GM21737 (cell line): ENCODE data around the gene TEPSIN.

Source experiments
- ATAC-seq: cut with Tn5 transposase; IDR thresholded peaks from one replicate; pipeline ENCODE4 v1.9.1; 2021; ENCODE audit warnings: mild to moderate bottlenecking, moderate library complexity; ENCODE audit not compliant: unreplicated experiment

TEPSIN gene, protein sequence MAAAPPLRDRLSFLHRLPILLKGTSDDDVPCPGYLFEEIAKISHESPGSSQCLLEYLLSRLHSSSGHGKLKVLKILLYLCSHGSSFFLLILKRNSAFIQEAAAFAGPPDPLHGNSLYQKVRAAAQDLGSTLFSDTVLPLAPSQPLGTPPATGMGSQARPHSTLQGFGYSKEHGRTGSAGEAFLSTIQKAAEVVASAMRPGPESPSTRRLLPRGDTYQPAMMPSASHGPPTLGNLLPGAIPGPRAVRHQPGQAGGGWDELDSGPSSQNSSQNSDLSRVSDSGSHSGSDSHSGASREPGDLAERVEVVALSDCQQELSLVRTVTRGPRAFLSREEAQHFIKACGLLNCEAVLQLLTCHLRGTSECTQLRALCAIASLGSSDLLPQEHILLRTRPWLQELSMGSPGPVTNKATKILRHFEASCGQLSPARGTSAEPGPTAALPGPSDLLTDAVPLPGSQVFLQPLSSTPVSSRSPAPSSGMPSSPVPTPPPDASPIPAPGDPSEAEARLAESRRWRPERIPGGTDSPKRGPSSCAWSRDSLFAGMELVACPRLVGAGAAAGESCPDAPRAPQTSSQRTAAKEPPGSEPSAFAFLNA

DNA sequence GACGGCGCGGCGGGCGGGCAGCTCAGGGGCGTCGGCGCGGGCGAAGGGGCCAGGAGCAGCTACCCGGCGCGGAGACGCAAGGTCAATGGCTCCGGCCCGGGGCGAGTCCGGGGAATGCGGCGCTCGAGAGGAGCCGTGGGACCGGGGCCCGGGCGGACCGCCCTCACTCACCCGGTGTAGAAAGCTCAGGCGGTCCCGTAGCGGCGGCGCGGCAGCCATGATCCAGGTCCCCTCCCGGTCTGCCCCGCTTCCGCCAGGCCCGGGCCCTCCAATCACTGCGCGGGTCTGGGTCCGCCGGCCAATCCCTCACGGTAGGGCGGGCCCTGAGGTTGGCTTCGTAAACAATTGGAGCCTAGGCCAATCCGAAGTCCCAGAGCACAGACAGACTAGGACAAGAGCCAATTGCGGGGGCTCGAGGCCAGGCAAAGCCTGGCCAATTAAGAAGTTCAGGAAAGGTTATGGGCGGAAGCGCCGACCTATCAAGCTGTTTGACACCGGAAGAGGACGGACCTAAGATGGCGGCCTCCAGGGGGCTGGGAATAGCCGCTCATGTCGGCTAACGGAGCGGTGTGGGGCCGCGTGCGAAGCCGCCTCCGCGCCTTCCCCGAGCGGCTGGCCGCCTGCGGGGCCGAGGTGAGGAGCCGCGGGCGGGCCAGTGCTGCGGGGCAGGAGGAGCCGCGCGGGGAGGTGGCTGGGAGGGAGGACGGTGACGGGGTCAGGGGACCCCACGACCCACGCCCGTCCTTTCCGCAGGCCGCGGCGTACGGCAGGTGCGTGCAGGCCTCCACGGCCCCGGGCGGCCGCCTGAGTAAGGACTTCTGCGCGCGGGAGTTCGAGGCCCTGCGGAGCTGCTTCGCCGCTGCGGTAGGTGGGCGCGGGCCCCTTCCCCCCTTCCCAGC, at the start of gene TEPSIN, which contains the start of gene NDUFAF8:
TSS of gene TEPSIN (minus strand) at position 241 of the 899 bp plus-strand sequence. CDS start at position 219, 22 bp downstream.
TSS of gene NDUFAF8 (plus strand) at position 504 of the 899 bp plus-strand sequence. CDS start at position 550, 46 bp downstream.
- peak; percentile 81 for ATAC-seq

DNA sequence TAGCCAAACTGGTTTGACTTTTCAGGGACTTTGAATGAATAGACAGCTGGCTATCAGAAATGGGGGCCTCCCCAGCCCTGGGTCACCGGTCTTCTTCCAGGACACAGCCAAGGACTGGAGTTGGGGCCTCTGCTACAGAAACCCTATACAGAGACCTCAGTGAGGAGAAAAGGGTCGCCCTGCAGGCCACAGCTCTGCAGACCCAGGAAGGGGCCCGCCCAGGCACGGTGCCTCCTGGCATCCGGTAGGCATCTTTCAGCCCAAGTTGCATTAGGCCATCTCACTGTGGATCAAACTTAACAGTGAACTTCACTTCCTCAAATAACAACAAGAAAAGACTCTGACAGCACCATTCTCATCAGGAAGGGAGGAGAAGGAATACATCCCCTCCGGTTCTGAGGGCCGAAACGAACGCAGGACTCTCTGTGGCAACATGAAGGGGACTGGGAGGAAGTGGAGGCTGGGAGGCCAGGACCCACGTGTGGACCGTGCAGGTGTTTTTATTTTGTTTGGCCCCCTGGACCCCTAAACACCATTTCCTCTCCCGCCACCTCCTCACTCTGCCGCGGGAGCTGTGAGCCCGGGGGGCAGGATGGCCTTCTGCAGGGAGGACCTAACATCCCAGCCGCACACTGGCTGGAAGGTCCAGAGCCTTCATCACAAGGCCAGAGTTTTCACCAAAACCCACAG, 49.0 kb upstream of the TEPSIN start:
- ATAC-seq, result no peak

DNA sequence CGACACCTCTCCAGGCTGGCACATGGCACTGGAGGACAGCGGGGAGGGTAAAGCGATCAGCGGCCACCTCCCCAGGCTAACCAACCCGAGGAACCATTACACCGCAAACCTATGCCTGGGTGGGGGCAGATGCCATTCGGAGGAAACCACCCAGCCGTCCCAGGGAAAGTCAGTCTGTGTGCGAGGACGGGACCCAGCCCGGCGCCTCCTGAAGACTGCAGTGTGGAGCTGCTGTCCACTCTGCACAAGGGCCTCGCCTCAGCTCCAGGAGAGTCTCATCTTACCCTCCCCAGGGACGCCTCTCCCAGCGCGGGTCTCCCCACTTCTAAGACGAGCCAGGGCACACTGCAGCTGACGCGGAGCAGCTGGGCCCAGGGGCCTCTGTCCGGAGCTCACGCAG, 48.3 kb upstream of the TEPSIN start:
- ATAC-seq, result no peak

DNA sequence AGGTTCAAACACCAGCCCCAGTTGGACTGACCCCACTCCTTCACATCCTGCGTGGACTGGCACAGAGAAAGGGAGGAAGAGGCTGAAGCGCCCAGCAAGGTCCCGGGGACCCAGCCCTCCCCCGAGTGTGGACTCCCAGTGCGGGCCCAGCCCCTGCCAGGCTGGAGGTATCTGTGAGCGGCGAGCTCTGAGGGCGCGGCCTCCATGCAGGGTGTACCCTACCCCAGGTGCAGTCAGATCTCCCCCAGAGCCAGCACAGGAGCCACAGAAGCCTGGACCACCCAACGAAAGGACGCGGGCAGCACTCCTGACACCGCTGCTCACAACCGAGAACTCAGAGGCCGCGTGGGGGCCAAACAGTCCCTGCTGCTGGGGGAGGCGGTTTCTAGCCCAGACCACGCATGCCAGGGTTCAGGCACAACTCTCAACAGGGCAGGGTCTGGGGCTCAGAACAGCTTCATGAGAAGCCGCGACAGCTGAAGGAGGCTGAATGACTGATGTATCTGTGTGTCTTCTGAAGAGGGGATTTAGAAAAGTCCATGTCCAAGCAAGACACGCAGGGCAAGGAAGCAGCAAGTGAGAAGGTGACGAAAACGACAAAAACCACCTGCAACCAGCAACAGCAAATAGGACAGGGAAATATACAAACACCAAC, 47.8 kb upstream of the TEPSIN start:
- ATAC-seq, result no peak

DNA sequence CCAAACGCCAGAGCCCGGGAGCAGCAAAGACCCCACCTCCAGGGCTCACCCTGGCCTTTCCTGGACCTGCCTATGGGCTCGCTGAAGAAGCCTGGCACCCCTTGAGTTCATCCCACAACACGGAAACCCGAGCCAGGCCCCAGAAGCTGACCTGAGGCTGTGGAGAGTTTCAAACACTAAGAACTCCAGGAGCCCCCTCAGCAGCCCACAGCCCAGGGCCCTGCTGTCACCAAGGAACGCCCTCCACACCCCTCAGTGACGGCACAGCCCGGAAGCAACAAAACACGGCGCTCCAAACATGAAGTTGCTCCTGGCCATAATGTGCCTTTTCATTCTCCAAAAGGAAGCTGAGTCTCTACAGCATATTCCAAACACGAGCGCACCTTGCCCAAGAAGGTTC, 47.0 kb upstream of the TEPSIN start:
- ATAC-seq, result no peak

DNA sequence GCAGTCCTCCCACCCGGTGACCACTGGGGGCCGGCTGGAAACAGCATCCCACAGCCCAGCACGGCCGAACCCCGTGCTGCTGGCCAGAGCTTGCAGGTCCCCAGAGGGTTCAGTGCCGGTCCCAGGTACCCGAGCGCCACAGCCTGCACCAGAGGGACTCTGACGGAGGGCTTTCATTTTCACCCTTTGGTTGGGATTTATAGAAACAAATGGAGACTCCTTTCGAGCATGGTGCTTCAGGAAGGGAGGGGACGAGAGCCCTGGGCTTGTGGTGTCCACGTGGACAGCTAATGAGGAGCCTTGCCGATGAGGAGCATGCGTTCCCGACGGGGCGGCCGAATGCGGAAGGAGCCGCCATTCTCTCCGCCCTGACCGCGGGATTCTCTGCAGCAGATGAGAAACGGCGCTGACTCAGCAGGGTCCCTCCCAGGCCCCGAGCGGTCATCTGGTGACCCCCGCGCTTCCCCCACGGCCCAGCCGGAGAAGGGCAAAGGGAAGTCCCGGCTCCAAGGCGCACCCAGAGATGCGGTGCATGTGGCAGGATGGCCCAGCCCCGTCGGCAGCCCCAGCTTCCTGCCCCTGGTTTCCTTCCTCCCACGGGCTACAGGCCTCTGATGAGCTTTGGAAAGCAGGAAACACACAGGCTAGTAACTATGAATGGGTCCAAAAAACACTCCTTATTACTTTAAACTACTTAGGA, 46.5 kb upstream of the TEPSIN start:
- ATAC-seq, result no peak

DNA sequence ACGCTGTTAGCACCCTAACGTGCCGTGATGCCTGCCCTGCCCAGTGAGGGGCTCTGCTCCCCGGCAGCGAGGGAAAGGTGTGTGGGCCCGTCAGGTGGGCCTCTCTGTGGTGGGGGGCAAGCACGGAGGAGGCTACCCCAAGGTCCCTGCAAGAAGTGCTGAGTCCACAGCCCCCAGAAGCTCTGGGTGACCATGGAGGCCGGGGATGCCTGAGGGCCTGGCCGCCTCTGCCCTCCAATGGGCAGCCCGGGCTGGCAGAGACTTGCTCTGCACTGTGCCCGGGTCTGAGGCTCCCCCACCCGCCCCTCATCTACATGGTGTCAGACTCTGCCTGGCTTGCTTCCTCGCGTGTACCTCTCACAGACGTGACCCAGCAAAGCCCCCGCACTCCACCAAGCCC, 44.0 kb upstream of the TEPSIN start:
- no peak for ATAC-seq

DNA sequence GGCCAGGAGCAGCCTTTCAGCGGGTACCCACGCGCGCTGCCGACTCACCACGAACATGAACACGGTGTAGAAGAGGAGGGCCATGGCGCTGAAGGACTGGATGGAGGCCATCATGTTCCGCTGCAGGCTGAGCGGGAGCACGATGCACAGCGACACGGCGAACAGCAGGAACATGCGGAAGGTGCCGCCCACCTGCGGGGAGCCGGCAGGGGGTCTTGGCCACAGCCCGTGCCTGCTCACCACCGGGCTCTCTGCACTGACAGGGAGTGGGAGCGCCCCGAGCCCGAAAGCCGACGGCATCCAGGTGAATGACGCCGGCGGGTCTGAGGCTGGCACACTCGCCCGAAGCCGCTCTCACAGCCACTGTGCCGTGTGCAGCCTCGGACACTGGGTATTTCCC, 43.3 kb upstream of the TEPSIN start:
- ATAC-seq, result no peak

DNA sequence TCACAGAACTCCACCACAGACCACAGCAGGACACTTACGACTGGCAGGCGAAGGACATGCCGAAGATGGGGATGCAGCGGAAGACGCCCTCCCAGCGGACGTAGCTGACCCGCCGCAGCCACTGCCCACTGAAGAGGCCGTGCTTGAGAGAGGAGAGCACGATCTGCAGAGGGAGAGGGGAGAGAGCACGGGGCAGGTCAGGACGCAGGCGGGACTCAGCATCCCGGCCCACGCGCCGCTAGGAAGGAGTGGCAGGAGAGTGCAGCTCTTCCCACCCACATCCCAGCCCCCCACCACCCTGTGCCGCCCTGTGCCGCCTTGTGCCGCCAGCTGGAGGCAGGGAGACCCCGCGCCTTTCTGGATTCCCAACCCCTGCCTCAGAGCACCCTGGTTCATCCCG, 41.7 kb upstream of the TEPSIN start:
- ATAC-seq, result no peak

DNA sequence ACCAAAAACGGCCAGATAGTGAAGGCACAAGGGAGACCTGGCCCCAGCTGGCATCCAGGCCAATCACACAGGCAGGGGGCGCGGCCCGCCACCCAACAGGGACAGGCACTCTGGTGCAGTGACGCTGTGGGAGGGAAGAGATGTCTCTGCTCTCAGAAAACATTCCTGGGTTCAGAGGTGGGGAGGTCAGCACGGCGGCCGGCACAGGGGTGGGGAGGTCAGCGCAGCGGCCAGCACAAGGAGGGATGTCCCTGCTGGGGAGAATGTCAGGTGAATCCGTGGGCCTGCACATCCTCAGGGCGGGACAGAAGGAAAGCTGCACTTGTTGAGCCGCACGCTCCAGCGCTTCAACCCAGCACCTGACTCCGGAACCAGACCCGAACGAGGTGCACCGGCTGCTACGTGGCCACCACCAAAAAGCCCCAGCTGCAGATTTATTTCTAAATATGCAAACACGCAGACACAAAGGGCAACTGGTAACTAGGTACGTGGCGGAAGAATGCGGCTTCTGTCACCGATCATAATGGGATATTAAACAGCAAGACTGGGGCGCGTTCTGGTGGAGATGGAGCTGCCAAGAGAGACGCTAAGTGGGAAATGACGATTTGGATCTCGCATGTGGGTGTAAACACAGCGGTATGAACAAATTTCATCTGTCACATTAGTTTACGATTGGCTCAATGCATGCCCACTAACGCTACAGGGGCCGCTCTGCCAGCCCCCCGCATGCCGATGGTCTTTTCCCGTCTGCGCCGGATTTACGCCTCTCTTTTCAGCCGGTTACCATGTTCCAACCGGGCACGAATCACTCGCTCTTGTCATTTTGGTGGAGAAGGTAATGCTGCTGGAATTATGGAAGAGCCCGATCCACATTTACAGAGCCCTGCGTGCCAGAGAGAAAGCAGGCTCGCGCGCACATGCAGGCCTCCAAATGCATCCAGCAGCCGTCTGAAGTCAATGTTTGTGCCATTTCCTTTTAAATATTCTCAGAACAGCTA, 40.7 kb upstream of the TEPSIN start:
- no peak for ATAC-seq

DNA sequence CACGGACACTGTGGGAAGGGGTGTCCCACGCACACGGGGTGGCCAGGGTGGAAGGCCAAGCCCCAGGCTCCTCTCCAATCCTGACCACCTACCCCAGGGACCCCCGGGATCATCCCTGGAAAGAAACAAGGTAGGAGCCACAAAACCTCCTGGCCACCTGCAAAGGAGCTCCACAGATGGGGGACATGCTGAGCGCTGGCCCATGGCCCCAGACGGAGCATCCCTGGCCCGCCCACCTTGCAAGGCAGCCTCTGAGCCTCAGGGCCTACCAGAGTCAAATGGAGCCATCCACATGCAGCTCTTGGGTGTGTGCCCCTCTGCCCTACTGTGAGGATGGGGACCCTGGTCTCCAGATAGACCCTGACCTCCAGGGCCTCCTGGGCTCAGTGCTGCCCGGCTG, 40.0 kb upstream of the TEPSIN start:
- no peak for ATAC-seq

DNA sequence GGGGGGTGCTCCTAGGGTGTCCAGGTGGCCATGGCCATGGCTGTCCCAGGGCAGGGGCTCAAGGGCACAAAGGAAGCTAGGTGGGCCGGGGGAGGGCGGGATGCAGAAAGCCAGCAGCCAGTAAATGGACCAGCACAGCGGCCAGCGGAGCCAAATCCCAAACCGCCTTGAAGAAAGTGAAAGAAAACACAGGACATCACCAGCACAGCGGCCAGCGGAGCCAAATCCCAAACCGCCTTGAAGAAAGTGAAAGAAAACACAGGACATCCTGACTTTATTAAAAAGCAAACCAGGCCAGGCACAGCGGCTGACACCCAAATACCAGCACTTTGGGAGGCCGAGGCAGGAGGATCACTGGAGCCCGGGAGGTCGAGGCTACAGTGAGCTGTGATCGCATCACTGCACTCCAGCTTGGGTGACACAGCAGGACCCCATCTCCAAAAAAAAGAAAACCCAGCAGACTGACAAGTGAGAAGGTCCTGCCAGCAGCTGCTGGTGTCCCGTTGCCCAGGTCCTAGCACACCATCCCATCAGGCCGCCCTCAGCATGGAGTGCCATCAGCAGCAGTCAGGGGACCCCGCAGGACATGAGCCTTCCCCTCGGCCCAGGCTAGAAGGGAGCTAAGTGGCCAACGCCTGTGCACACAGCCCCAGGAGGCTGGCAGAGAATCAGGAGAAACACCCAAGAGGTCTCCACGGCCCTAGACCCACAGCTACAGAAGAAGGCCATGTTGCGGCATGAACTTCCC, 39.3 kb upstream of the TEPSIN start:
- no peak for ATAC-seq

DNA sequence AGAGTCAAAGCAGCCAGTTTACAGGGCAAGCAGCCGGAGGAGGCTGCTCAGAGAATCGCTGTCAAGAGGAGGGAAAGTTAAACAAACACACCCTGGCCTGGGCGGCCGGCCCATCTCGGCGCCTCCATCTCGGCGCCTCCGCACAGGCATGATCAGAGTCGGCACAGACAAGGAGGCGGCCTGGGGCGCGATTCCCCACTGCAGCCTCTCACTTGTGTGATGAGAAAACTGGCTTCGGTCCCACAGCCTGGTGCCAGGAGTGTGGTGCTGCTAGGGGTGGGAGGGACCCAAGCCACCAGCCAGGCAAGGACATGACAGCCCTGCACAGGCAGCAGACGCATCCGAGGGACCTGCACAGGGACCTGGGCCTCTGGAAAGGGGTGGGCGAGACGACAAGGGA, 38.6 kb upstream of the TEPSIN start:
- no peak for ATAC-seq

DNA sequence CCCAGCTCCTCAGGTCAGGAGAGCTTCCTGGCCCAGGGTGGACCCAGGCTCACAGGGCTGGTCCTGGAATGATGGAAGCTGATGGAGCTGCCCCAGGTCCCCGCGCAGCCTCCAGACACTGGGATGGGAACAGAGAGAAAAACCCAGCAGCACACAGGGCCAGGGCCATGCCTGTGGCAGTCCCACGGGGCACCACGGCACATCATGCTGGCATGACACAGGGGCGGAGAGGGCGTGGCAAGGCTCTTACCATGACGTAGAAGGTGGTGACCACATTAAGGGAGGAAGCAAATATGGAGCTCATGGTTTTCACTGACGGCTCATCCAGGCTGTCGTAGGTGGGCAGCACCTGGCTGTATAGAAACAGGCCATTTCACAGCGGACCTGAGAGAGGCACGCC, 37.9 kb upstream of the TEPSIN start:
- no peak for ATAC-seq

DNA sequence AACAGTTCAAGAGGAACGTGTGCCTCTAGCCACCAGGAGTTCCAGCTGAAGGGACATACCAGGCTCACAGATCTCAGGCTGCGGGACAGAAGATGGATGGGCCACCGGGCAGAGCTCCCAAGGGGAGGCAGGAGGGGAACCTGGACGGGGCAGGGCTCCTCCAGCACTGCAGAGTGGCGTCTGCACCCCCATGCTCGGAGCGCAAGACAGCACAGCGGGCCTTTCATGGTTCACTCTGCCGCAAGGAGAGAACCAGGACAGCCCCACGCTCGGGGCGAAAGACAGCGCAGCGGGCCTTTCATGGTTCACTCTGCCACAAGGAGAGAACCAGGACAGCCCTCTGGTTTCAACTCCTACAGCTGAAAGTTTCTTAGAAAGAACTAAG, 35.6 kb upstream of the TEPSIN start:
- ATAC-seq, result no peak

DNA sequence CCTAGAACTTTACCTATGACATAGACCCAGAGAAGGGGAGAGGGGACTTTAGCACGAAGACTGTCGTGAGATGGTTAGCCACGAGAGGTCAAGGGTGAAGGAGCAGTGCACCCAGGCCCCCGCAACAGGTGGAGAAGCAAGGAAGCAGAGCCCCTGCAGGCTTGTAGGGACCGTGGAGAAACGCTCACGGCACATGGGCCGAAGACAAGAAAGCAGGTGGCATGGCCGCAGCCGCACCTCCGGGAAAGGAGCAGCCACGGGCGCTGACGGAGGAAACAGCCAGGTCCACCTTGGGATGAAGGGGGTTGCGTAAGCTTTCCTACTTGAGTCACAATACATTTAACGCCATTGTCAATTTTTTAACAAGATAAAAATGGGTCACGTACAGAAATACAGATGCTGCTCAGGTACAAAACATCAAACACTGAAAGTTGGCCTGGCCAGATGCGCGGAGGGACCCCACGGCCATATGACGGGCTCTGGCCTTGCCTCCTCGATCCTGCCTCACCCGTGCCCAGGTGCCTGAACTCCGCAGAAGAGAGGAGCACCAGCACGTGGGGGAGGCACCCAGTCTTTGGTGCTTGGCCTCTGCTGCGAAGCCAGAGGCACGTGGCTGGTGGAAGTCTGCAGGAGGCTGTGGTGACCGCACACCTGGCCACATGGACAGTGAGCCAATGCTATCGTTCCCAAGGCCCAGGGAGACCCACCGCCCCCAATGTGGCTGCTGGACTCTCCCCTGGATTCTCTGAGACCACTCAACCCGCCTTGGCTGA, 35.0 kb upstream of the TEPSIN start:
- no peak for ATAC-seq

DNA sequence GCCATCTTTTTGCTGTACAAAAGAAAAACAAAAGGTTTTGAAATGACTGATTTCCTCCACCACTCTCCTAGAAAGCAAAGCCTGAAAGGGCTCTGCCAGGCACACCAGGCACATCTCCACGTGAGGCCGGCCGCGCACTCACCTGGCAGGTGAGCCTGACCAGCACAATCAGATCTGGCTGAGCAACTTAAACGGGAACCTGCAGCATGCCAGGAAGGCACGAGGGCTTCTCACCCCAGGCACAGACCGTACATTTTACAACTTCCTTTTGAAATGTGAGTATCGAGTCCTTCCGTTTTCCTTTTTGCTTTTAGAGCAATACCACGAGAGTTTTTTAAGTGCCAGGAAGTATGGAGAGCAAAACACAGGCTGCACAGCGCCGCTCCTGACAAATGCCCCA, 33.8 kb upstream of the TEPSIN start:
- ATAC-seq, result no peak
